ENCODE results near the gene CSF3R. TPM values are rescaled to one million over a fixed set of nuclear protein-coding genes. Genes with fewer than 3 reads are reported as not detected.
A peak's percentile ranks its signal among the peaks of the same experiment; 100 is the strongest.

The CSF3R gene
- total and polyA plus RNA-seq, 2 donors (not counting 3 experiments of a cell fraction or from before 2014, with no cell fraction given) = not detected

DNA sequence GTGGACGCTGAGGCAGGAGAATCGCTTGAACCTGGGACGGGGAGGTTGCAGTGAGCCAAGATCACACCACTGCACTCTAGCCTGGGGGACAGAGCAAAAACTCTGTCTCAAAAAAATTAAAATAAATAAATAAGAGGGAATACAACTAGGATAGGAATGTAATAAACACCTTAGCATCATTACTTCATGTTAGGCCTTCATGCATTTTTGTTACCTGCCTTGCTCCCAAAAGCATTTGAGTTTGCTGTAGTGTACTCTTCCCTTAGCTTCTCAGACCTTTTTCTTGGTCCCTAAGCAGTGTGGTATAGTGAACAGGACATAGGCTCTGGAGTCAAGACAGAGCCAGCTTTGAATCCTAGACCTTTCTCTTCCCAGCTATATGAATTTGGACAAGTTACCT lies 29.7 kb downstream of the CSF3R start:
- no peak overlapping the region for H3K9ac ChIP-seq (replicated peaks; ENCODE audit: extremely low read depth, insufficient read depth, low read length)
- no peak overlapping the region for H3K4me2 ChIP-seq (ENCODE audit: insufficient read depth, low read length)
- FAIRE-seq = no peak
- no peak overlapping the region for H3K4me3 ChIP-seq (replicated peaks in 1 of 3; ENCODE audit: insufficient read depth in 1 of 3, low read depth in 1 of 3, low read length in 3 of 3)
- H4K20me1 ChIP-seq (replicated peaks; ENCODE audit: control insufficient read depth, extremely low read depth, insufficient read depth, low read length) = no peaks in the 10 kb centered on the region
- H2AFZ ChIP-seq (ENCODE audit: low read depth, low read length) = no peak overlapping the region
- ChIA-PET POLR2A (no interaction called here), CTCF (no interaction called here)
- peaks cover 4% of the 10 kb centered on the region for H3K4me1 ChIP-seq (ENCODE audit: control insufficient read depth, extremely low read depth, insufficient read depth, low read length)
- no peaks in the 10 kb centered on the region for H3K9me3 ChIP-seq (replicated peaks; ENCODE audit: control insufficient read depth, insufficient read depth, low read length)
- TF ChIP-seq JUN (IDR thresholded peaks at IDR 0.05; ENCODE audit: borderline replicate concordance, insufficient read depth, insufficient read length, low read depth) = no peak
- H3K36me3 ChIP-seq (ENCODE audit: control insufficient read depth in 2 of 2, extremely low read depth in 1 of 2, insufficient read depth in 2 of 2, low read length in 2 of 2) = peaks cover 16 to 20% of the 10 kb centered on the region in 2 experiments
- H3K27me3 ChIP-seq (ENCODE audit: control insufficient read depth in 2 of 2, insufficient read depth in 2 of 2, low read length in 2 of 2) = no peaks in the 10 kb centered on the region
- H3K9me1 ChIP-seq (replicated peaks; ENCODE audit: control insufficient read depth, extremely low read depth, insufficient read depth, low read length) = no peaks in the 10 kb centered on the region
- H3K27ac ChIP-seq (ENCODE audit: insufficient read depth, low read depth, low read length) = no peak overlapping the region
- dilution Hi-C loops (cut with MboI; ENCODE audit: extremely low pct_ligation_motif_present, low sequenced_read_pairs) = no loop called here
- H3K79me2 ChIP-seq (ENCODE audit: control insufficient read depth, insufficient read depth, low read length) = no peaks in the 10 kb centered on the region
- no TSS peak for BruUV-seq (replicated peaks)
- no peak for DNase-seq (ENCODE audit: low read depth, low spot score)
- intact Hi-C loops (cut with micrococcal nuclease) = no loop called here

DNA sequence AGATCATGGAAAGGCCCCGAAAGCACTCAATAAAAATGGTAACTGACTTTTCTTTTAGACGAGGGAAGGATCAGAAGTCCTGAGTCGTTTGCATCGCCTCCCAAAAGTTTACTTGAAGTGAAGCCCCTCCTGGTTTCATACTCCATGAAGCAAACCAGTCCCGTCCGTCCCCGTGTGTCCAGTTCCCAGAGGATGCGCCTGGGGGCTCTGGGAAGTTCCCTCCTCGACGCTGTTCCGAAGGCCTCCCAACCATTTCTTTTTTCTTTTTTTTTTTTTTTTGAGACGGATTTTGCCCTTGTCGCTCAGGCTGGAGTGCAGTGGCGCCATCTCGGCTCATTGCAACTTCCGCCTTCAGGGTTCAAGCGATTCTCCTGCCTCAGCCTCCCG lies 31.8 kb downstream of the CSF3R start:
- Histone ChIP-seq H3K36me3 (ENCODE audit: control insufficient read depth in 2 of 2, extremely low read depth in 1 of 2, insufficient read depth in 2 of 2, low read length in 2 of 2) (peaks cover 8 to 11% of the 10 kb centered on the region in 2 experiments), H3K4me1 (ENCODE audit: control insufficient read depth, extremely low read depth, insufficient read depth, low read length) (peaks cover 4% of the 10 kb centered on the region), H3K4me3 (replicated peaks in 1 of 3; ENCODE audit: insufficient read depth in 1 of 3, low read depth in 1 of 3, low read length in 3 of 3) (peak overlapping the region; percentile 46 to 67 (median 50)), H3K9me3 (replicated peaks; ENCODE audit: control insufficient read depth, insufficient read depth, low read length) (no peaks in the 10 kb centered on the region), H2AFZ (ENCODE audit: low read depth, low read length) (peak overlapping the region; percentile 87), H3K79me2 (ENCODE audit: control insufficient read depth, insufficient read depth, low read length) (no peaks in the 10 kb centered on the region), H4K20me1 (replicated peaks; ENCODE audit: control insufficient read depth, extremely low read depth, insufficient read depth, low read length) (no peaks in the 10 kb centered on the region), H3K9ac (replicated peaks; ENCODE audit: extremely low read depth, insufficient read depth, low read length) (peak overlapping the region; percentile 93), H3K4me2 (ENCODE audit: insufficient read depth, low read length) (peak overlapping the region; percentile 66), H3K9me1 (replicated peaks; ENCODE audit: control insufficient read depth, extremely low read depth, insufficient read depth, low read length) (no peaks in the 10 kb centered on the region), H3K27ac (ENCODE audit: insufficient read depth, low read depth, low read length) (peak overlapping the region; percentile 89), H3K27me3 (ENCODE audit: control insufficient read depth in 2 of 2, insufficient read depth in 2 of 2, low read length in 2 of 2) (no peaks in the 10 kb centered on the region)
- FAIRE-seq = no peak
- intact Hi-C loops (cut with micrococcal nuclease) = loop anchor here (1.0 kb wide), 1 partner anchor 13 kb away; the partner anchor contains the start of gene MRPS15
- DNase-seq (ENCODE audit: low read depth, low spot score) = no peak
- ChIA-PET CTCF (interaction anchor here (0.7 to 1.8 kb wide), 9 partner anchors 14 to 354 kb away, joined by 3 to 7 read pairs (median 3); partner anchors contain the start of gene MRPS15), POLR2A (interaction anchor here (0.6 to 1.3 kb wide), 2 partner anchors 13 to 16 kb away, joined by 3 to 7 read pairs; partner anchors contain the start of gene MRPS15)
- TF ChIP-seq, protein P1, sequence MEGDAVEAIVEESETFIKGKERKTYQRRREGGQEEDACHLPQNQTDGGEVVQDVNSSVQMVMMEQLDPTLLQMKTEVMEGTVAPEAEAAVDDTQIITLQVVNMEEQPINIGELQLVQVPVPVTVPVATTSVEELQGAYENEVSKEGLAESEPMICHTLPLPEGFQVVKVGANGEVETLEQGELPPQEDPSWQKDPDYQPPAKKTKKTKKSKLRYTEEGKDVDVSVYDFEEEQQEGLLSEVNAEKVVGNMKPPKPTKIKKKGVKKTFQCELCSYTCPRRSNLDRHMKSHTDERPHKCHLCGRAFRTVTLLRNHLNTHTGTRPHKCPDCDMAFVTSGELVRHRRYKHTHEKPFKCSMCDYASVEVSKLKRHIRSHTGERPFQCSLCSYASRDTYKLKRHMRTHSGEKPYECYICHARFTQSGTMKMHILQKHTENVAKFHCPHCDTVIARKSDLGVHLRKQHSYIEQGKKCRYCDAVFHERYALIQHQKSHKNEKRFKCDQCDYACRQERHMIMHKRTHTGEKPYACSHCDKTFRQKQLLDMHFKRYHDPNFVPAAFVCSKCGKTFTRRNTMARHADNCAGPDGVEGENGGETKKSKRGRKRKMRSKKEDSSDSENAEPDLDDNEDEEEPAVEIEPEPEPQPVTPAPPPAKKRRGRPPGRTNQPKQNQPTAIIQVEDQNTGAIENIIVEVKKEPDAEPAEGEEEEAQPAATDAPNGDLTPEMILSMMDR (IDR thresholded peaks at IDR 0.05; ENCODE audit: extremely low read depth in 1 of 2, insufficient read depth in 1 of 2, low read depth in 1 of 2, low read length in 2 of 2) = no peak
- TF ChIP-seq MYC (IDR thresholded peaks at IDR 0.05; ENCODE audit: low read depth, low read length) (no peak), FOS (IDR thresholded peaks at IDR 0.05; ENCODE audit: borderline replicate concordance, insufficient read depth, low read length) (no peak), JUN (IDR thresholded peaks at IDR 0.05; ENCODE audit: borderline replicate concordance, insufficient read depth, insufficient read length, low read depth) (no peak), EZH2 (IDR thresholded peaks at IDR 0.05; ENCODE audit: borderline replicate concordance, low read depth, low read length, severe bottlenecking) (no peak), POLR2AphosphoS5 (IDR thresholded peaks at IDR 0.05; ENCODE audit: insufficient read depth, low read depth, low read length) (no peak), GATA2 (IDR thresholded peaks at IDR 0.05; ENCODE audit: insufficient read depth, insufficient read length, low read depth, low read length) (no peak), POLR2A (IDR thresholded peaks at IDR 0.05; ENCODE audit: low read depth, low read length) (no peak)
- TF ChIP-seq, protein P2, sequence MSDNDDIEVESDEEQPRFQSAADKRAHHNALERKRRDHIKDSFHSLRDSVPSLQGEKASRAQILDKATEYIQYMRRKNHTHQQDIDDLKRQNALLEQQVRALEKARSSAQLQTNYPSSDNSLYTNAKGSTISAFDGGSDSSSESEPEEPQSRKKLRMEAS (IDR thresholded peaks at IDR 0.05; ENCODE audit: insufficient read depth, insufficient read length) = no peak
- dilution Hi-C loops (cut with MboI; ENCODE audit: extremely low pct_ligation_motif_present, low sequenced_read_pairs) = no loop called here
- BruUV-seq (replicated peaks) = TSS peak; percentile 86

Measured in endothelial cell of umbilical vein (primary cell).